ENCODE data around the gene PRSS27.
"Not testable (repeated sequence)": the region's sequence is repeated elsewhere in the genome, so short reads cannot be mapped to it uniquely, and the experiment has no call there.

Gene PRSS27

DNA sequence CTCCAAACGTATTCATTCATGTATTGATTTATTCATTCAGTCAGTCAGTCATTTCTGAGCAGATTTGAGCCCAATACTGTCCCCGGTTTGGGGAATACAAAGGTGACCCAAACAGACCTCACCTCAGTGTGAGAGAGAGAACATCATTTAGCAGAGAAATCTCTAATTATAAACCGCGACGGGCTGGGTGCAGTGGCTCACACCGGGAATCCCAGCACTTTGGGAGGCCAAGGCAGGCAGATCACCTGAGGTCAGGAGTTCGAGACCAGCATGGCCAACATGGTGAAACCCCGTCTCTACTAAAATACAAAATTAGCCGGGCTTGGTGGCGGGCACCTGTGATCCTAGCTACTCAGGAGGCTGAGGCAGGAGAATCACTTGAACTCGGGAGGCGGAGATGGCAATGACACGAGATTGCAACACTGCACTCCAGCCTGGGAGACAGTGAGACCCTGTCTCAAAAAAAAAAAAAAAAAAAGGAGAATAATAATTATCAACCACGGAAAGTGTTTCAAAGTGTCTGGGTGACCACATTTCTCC lies 1.7 kb upstream of the PRSS27 start:
- DNase-seq: not testable (repeated sequence)

DNA sequence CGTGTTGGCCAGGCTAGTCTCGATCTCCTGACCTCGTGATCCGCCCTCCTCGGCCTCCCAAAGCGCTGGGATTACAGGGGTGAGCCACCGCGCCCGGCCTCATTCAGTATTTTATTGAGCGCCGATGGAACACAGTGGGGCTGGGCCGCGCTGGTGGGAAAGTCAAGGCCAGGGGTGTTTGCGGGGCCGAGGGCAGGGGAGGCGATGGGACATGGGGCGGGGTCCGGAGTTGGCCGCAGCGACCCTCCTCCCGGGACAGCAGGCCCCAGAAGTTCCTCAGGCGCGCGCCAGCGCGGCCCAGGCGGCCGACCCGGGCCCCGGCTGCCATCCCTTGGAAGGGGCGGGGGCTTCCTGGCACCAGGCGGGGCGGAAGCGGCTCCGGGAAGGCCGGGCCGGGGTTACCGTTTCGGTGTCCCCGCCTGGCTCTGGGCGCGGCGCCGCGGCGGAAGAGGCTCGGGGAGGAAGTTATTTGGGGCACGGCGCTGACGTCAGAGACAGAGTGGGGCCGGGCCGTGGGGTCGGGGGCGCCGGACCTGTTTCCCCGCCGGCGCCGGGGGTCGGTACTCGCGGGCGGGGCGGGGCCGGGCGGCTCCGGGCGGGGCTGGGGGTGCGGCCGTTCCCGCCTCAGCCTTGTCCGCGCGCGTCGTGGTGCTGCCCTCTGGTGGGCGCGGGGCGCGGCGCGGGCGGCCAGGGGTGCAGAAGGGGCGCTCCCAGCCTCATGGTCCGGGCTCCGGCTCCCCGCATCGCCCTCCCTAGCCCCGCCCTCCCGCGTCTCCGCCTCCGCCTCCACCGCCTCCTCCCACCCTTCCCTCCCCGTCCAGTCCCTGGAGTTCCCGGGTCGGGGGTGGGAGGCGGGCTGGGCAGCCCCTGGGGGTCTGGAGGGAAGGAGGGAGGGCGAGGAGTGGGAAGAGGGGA lies 952 bp upstream of the PRSS27 start:
- peak; percentile 78 for DNase-seq

GRCh38 chr16:2719328-2720063 lies 528 bp downstream of the PRSS27 start:
- no peak for DNase-seq

- no peak for DNase-seq
Measured at GRCh38 chr16:2717383-2718263, 2.4 kb downstream of the PRSS27 start.

DNA sequence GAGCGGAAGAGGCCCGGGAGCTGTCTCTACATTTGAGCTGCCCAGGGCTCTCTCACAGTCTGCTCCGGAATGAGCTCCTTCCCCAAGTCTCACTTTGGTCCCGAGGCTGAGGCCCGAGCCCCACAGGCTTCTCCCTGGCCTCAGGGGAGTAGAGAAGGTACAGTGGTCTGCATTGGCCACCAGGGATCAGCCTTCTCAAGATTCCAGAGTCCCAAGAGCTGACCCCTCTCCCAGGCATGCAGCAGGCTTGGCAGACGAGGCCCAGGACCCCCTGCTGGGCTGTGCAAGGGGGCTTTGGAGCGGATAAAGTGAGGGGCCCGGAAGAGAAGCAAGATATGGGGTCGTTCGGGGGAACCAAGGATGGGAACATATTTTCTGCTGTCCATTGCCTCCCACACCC lies 3.1 kb downstream of the PRSS27 start:
- no peak for DNase-seq

GRCh38 chr16:2715966-2716885 lies 3.8 kb downstream of the PRSS27 start:
- DNase-seq: no peak

GRCh38 chr16:2715519-2715918 lies 4.5 kb downstream of the PRSS27 start:
- peak; percentile 84 for DNase-seq

DNA sequence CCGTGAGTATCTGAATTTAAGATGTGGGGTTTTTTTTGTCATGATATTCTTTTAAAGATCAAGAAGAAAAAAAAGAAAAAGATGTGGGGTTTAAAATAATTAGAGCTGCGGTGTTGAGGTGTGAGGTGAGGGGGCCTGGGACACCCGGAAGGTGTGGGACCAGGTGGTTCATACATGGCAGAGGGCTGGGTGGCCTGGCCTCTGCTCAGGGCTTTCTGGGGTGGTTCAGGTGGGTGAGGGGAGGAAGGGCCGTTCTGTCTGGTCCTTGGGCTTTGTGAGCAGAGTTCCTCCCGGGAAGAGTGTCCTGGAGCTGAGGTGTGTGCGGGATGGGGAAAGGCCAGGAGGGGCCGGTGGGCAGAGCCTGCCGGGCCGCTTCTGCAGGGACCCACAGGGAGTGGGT lies 5.0 kb downstream of the PRSS27 start:
- DNase-seq: no peak

GRCh38 chr16:2713985-2714774 lies 5.8 kb downstream of the PRSS27 start:
- no peak for DNase-seq

DNA sequence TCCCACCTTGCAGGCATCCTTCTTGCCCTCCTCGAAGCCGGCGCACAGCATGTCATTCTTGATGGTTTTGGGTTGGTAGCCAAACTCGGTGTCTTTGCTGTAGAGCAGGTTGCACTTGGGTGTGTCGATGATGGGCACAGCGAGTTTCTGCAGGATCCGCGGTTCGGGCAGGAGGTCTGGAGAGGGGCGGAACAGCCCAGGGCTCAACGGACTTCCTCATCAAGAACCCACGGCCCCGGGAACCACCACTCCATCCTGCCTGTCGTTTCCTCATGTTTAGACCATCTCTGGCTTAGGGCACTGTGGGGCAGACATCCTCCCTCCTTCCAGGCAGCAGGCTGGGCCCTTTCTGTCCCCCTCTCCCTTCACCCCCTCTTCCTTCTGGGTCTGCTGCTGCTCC lies 6.5 kb downstream of the PRSS27 start:
- no peak for DNase-seq

DNA sequence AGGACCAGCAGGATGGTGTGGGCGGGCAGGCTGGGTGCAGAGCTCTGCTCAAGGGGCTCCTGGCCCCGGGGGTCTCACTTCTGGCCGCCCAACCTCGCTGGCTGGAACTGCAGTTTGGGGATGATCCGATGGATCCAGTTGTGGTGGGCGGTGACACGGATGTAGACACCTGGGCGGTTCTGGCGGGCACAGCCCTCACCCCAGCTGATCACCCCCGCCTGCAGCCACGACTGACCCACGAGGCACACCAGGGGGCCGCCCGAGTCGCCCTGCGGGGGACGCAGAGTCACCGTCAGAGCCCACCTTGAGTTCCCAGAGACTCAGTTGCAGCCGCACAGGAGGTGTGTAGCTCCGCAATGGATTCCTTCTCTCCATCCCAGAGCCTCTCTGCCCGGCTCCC lies 7.5 kb downstream of the PRSS27 start:
- DNase-seq: no peak

DNA sequence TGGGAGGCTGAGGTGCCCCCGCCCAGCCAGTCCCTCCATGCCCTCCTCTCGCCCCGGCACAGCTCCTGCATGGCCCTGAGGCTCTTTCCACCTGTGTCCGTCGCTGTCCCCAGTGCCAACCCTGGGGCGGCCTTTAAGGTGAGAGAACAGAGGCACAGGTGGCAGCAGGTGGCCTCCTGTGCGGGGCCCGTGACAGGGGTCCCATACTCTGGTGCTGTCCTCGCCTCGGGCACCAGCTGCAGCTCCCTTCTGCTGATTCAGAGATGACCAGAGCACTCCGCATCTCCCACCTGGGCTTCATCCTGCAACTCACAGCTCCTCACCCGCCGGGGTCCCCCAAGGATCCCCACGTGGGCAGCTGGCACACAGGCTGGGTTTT lies 8.0 kb downstream of the PRSS27 start:
- no peak for DNase-seq

DNA sequence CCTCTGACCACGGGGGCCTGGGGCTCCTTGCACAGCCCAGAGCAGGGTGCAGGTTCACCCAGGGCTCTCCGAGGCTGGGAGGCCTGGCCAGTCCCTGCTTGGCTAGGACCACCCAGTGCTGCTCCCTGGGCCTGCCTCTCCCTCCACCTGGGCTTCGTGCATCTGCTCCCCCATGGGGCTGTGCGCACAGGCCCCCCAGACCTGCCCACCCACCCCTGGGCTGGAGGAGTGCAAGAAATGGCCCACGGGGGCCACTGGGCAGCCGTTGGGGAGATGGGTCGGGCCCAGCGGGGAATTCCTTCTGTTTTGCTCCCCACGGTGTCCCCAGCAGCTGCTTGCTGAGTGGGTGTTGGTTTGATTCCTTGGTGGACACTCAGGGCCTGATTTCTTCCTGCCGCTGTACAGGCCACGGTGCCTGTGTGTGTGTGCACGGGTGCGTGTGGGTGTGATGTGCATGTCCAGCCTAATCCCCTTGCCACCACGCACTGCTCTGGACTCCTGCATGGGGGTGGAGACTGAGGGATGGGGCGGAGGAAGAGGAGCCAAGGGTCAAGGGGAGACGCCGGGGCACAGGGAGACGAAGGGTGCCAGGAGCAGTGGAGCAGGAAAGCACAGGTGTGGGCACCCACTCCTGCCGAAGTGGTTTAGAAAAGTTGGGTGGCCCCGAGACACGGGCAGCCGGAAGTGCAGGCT lies 8.5 kb downstream of the PRSS27 start:
- DNase-seq: no peak

GRCh38 chr16:2710711-2711231 lies 9.3 kb downstream of the PRSS27 start:
- no peak for DNase-seq

DNA sequence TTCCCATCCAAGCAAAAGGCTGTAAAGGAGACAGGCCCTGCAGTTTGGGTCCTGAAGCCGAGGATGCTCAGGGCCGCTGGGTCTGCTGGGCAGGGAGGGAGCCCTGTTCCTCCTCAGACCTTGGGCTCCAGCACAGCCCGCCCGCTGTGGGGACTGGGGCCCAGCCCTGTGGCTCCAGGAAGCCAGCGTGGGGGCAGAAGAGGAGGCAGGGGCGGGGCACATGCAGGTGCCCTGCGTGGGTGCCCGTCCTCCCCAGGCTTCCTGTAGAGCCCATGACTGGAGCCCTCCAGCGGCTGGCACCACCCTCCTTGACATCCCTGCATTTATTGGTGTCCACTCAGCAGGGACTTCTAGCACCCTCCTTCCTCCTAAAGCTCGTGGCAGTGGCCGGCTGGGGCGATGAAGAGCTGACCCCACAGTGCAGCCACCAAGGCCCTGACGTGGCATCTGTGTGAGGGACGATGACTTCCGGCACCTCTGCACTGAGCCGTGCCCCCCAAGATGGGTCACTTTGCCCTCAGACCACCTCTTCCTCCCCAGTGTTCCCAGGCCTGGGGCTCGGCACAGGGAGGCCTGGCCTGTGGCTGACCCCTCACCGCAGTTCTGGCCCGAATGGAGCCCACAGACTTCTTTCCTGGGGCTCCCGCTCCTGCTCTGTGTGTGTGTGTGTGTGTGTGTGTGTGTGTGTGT lies 9.9 kb downstream of the PRSS27 start:
- no peak for DNase-seq

DNA sequence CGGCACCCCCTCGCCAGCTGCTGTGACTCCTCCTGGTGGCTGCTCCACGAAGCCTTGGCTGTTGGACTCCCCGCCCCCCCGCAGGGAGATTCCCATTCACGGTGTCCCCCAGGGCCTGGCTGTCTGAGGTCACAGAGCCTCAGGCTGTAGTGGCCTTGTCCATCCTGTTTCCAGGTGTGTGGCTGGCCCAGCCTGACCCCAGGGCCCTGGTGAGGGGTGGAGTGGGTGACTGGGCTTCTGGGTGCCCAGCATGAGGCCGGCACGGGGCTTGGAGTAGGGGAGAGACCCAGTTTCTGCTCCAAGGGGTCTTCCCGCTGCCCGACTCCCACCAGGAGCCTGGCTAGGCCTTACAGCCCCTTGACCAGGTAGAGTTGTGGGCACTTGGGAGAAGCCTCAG lies 10.4 kb downstream of the PRSS27 start:
- DNase-seq: no peak

DNA sequence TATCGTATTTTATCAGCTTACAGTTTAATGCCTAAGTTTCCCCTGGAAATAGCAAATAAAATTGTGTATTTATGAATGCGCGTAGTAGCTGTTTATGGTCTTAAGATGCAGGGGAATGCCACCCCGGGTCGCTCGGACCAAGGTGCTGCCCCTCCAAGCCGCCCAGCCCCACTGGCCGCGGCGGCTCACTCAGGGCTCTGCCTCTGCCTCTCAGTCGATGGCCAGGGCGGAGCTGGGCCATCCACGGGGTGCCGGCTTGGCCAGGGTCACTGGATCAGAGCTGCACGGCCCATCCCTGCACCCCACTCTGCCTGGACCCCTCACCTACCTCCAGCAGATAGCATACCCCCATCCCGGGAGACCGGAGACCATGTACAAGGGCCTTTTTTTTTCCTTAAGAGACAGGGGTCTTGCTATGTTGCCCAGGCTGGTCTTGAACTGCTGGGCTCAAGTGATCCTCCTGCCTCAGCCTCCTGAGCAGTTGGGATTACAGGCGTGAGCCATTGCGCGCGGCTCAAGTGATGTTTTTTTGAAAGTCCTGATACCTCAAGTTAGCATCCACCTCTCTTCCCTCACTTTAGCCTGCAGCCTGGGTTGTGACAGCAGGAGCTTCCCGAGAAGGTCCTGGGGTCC lies 11.0 kb downstream of the PRSS27 start:
- no peak for DNase-seq

DNA sequence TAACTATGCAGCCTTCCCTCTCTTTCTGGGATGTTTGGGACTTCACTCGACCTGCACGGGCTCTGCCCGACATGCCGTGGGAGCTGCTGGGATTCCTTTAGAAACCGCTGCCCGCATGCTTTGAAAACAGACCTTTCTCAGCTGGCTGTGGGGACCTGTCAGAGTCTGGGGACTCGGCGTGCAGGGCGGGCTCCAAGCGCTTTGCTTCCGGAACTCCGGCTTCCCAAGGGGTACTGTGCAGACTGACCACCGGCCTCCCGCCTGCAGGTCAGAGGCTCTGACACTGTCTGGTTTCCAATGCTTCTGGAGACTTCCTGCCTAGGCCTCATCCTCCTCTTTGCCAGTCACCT lies 11.8 kb downstream of the PRSS27 start:
- DNase-seq: no peak

Data from activated gamma-delta T cell treated with Interleukin-2 at 50 U/mL for 16 hours (primary cell).